Activated CD8-positive, alpha-beta T cell treated with anti-CD3 and anti-CD28 coated beads for 36 hours (primary cell): Measurements from ENCODE around the gene COBL. TPM values are rescaled to one million over a fixed set of nuclear protein-coding genes. Genes with fewer than 3 reads are reported as not detected.

Experiments
- ATAC-seq: fragments of 200-7000 bp; cut with Tn5 transposase; one replicate; pipeline ENCODE4 v1.10.0; 2021; ENCODE audit warnings: mild to moderate bottlenecking, moderate library complexity
- CTCF ChIA-PET: fragments of 350-600 bp; sonication (Branson Sonifier 250); formaldehyde crosslinking; loops from one replicate; lab custom pipeline; 2021; ENCODE audit warnings: antibody characterized with exemption; lab: Charles Lee
- POLR2A ChIA-PET: fragments of 350-600 bp; sonication (Branson Sonifier 250); formaldehyde crosslinking; loops from one replicate; lab custom pipeline; 2021; ENCODE audit warnings: antibody characterized with exemption; lab: Charles Lee
- DNase-seq: peaks from one replicate; pipeline ENCODE4 v3.0.0-alpha.2; 2020
- H3K27ac Mint-ChIP-seq: one replicate; pipeline ENCODE4 v1.8.0; 2021; ENCODE audit warnings: mild to moderate bottlenecking, mixed read lengths
- H3K27me3 Mint-ChIP-seq: one replicate; pipeline ENCODE4 v1.8.0; 2021; ENCODE audit warnings: mixed read lengths
- H3K36me3 Mint-ChIP-seq: one replicate; pipeline ENCODE4 v1.8.0; 2021; ENCODE audit warnings: low read depth, mixed read lengths
- H3K4me1 Mint-ChIP-seq: one replicate; pipeline ENCODE4 v1.8.0; 2021; ENCODE audit warnings: low read depth, mixed read lengths
- H3K4me3 Mint-ChIP-seq: one replicate; pipeline ENCODE4 v1.8.0; 2021; ENCODE audit warnings: mild to moderate bottlenecking, moderate library complexity, mixed read lengths
- H3K9me3 Mint-ChIP-seq: one replicate; pipeline ENCODE4 v1.8.0; 2021; ENCODE audit warnings: mixed read lengths
- CTCF ChIP-seq: fragments of 200-600 bp; IDR thresholded peaks from one replicate; pipeline ENCODE4 v1.8.0; 2022; ENCODE audit warnings: antibody characterized with exemption, mild to moderate bottlenecking
- intact Hi-C: fragments of 100-400 bp; cut with micrococcal nuclease; formaldehyde crosslinking; loops from one replicate; pipeline ENCODE4 v1.10.0; 2022
- total RNA-seq, 2 experiments: library from RNA; stranded (reverse); gene quantifications; one replicate each; pipeline ENCODE4 v1.2.3, GENCODE V29; 2021

Gene COBL
- total RNA-seq, 2 experiments from 2014 or later: not detected

GRCh38 chr7:51182636-51183166, 133.9 kb downstream of the COBL start:
- Mint-ChIP-seq H3K27ac (no peak overlapping the region), H3K4me3 (no peak overlapping the region), H3K36me3 (no peaks in the 10 kb centered on the region), H3K4me1 (no peaks in the 10 kb centered on the region), H3K9me3 (no peaks in the 10 kb centered on the region), H3K27me3 (peaks cover 8% of the 10 kb centered on the region)
- ATAC-seq (no peak), DNase-seq (no peak)
- no peak for TF ChIP-seq CTCF
- intact Hi-C loops: no loop called here
- ChIA-PET CTCF (interaction anchor here (0.6 kb wide), 1 partner anchor 175 kb away, joined by 3 read pairs; no protein-coding TSS in a partner anchor), POLR2A (no interaction called here)

GRCh38 chr7:51180092-51180491, 136.5 kb downstream of the COBL start:
- CTCF ChIA-PET: no interaction called here
- peaks cover 8% of the 10 kb centered on the region for H3K27me3 Mint-ChIP-seq
- intact Hi-C loops: no loop called here

GRCh38 chr7:51175992-51176388, 140.6 kb downstream of the COBL start:
- H3K4me1 Mint-ChIP-seq: no peaks in the 10 kb centered on the region
- intact Hi-C loops: no loop called here
- H3K27ac Mint-ChIP-seq: no peak overlapping the region
- H3K9me3 Mint-ChIP-seq: no peaks in the 10 kb centered on the region
- H3K4me3 Mint-ChIP-seq: no peak overlapping the region
- ChIA-PET CTCF (interaction anchor here (1.2 to 1.8 kb wide), 4 partner anchors 13 to 708 kb away, joined by 3 to 8 read pairs (median 5); no protein-coding TSS in a partner anchor), POLR2A (no interaction called here)
- H3K27me3 Mint-ChIP-seq: peaks cover 6% of the 10 kb centered on the region
- TF ChIP-seq CTCF: no peak
- ATAC-seq (no peak), DNase-seq (no peak)
- H3K36me3 Mint-ChIP-seq: no peaks in the 10 kb centered on the region

More at GRCh38 chr7:51180092-51180491, 136.5 kb downstream of the COBL start:
- no peaks in the 10 kb centered on the region for H3K9me3 Mint-ChIP-seq
- no peaks in the 10 kb centered on the region for H3K4me1 Mint-ChIP-seq
- POLR2A ChIA-PET: no interaction called here
- H3K36me3 Mint-ChIP-seq: no peaks in the 10 kb centered on the region
- H3K4me3 Mint-ChIP-seq: no peak overlapping the region
- DNase-seq (no peak), ATAC-seq (no peak)
- no peak overlapping the region for H3K27ac Mint-ChIP-seq
- TF ChIP-seq CTCF: no peak

DNA sequence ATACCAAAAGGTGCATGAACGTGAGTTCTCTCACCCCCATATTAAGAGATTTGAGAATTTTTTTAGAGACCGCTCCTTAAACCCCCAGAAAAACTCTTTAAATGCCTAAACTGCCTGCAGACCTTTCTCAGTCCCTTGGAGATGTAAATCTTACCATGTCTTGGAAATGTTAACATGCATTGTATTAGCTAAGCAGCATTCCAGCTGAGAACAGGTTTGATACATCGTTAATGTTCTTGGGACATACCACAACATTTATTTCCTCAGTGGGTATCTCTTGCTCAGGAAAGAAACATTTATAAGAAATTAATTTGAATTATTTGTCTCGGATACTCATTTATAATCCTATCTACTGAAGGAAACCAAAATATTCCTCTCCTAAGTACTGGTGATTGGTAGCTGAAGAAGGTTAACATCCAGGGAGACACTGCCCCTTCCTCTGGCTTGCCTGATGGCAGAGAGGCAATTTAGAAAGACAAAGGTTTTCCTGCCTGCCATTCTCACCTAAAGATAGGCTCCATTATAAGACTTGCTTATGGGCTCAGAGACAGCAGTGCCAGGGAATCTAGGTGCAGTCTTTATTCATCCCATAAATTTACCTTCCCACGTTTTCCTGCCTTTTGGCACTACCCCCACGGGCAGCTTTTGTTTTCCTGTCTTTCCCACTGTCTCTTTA, 141.2 kb downstream of the COBL start:
- DNase-seq (no peak), ATAC-seq (no peak)
- Mint-ChIP-seq H3K27ac (no peak overlapping the region), H3K27me3 (peaks cover 6% of the 10 kb centered on the region), H3K36me3 (no peaks in the 10 kb centered on the region), H3K9me3 (no peaks in the 10 kb centered on the region), H3K4me1 (no peaks in the 10 kb centered on the region), H3K4me3 (no peak overlapping the region)
- no peak for TF ChIP-seq CTCF
- intact Hi-C loops: no loop called here
- CTCF ChIA-PET: interaction anchor here (1.2 to 1.8 kb wide), 4 partner anchors 13 to 707 kb away, joined by 3 to 8 read pairs (median 5); no protein-coding TSS in a partner anchor
- POLR2A ChIA-PET: no interaction called here

DNA sequence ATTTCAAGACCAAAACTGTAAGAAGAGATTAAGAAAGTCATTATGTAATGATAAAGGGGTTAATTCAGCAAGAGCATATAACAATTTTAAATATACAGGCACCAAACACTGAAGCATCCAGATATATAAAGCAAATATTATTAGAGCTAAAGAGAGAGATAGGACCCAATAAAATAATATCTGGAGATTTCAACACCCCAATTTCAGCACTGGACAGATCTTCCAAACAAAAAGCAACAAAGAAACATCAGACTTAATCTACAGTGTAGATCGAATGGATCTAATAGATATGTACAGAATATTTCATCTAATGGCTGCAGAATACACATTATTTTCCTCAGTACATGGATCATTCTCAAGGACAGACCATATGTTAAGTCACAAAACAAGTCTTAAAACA, 151.3 kb downstream of the COBL start:
- no peaks in the 10 kb centered on the region for H3K9me3 Mint-ChIP-seq
- H3K27ac Mint-ChIP-seq: no peak overlapping the region
- TF ChIP-seq CTCF: no peak
- ATAC-seq (no peak), DNase-seq (no peak)
- peaks cover 8% of the 10 kb centered on the region for H3K27me3 Mint-ChIP-seq
- intact Hi-C loops: no loop called here
- POLR2A ChIA-PET: no interaction called here
- CTCF ChIA-PET: interaction anchor here (1.5 to 5.5 kb wide), 2 partner anchors 14 to 24 kb away, joined by 3 to 75 read pairs; no protein-coding TSS in a partner anchor
- H3K4me3 Mint-ChIP-seq: no peak overlapping the region
- H3K36me3 Mint-ChIP-seq: no peaks in the 10 kb centered on the region
- H3K4me1 Mint-ChIP-seq: peaks cover 6% of the 10 kb centered on the region
